Endodermal cell (in vitro differentiated cells): ENCODE results near the gene CD81. TPM values are rescaled to one million over a fixed set of nuclear protein-coding genes. Genes with fewer than 3 reads are reported as not detected.

ENCODE experiments used
- DNase-seq: peaks from one replicate; pipeline ENCODE4 v3.0.0-alpha.2; 2017
- H3K27ac ChIP-seq: 2 replicates; pipeline ENCODE4 v1.5.1; 2013; ENCODE audit warnings: mild to moderate bottlenecking, low read depth, low read length, moderate library complexity
- H3K27me3 ChIP-seq: 2 replicates; pipeline ENCODE4 v1.6.1; 2013; ENCODE audit warnings: mild to moderate bottlenecking, low read length, moderate library complexity; ENCODE audit not compliant: insufficient read depth, control insufficient read depth, poor library complexity, severe bottlenecking
- H3K36me3 ChIP-seq: 2 replicates; pipeline ENCODE4 v1.7.0; 2013; ENCODE audit warnings: mild to moderate bottlenecking, low read length, moderate library complexity; ENCODE audit not compliant: control insufficient read depth, insufficient read depth
- H3K4me1 ChIP-seq: one replicate; pipeline ENCODE4 v1.7.0; 2013; ENCODE audit warnings: low read length; ENCODE audit not compliant: control insufficient read depth, insufficient read depth
- H3K4me3 ChIP-seq: 2 replicates; pipeline ENCODE4 v1.5.1; 2013; ENCODE audit warnings: mild to moderate bottlenecking, low read length, moderate library complexity
- H3K9ac ChIP-seq: 2 replicates; pipeline ENCODE4 v1.6.1; 2013; ENCODE audit warnings: mild to moderate bottlenecking, low read length, moderate library complexity; ENCODE audit not compliant: poor library complexity, severe bottlenecking; ENCODE audit errors: extremely low read depth
- H3K9me3 ChIP-seq: 2 replicates; pipeline ENCODE4 v1.6.1; 2013; ENCODE audit warnings: mild to moderate bottlenecking, low read length, moderate library complexity; ENCODE audit not compliant: control insufficient read depth
- H3K27ac Mint-ChIP-seq: 2 replicates; pipeline ENCODE4 v1.8.0; 2020; ENCODE audit warnings: mixed read lengths
- H3K27me3 Mint-ChIP-seq: 2 replicates; pipeline ENCODE4 v1.8.0; 2021; ENCODE audit warnings: mild to moderate bottlenecking, mixed read lengths; ENCODE audit not compliant: insufficient read depth
- H3K36me3 Mint-ChIP-seq: 2 replicates; pipeline ENCODE4 v1.8.0; 2020; ENCODE audit warnings: low read depth, mixed read lengths
- H3K4me1 Mint-ChIP-seq: 2 replicates; pipeline ENCODE4 v1.8.0; 2020; ENCODE audit warnings: mixed read lengths
- H3K4me3 Mint-ChIP-seq: 2 replicates; pipeline ENCODE4 v1.8.0; 2020; ENCODE audit warnings: mild to moderate bottlenecking, moderate library complexity, mixed read lengths
- H3K9me3 Mint-ChIP-seq: 2 replicates; pipeline ENCODE4 v1.8.0; 2020; ENCODE audit warnings: mild to moderate bottlenecking, mixed read lengths
- WGBS, 2 experiments: methylation state at CpG; one replicate each; pipeline versions ENCODE4 v1.1.5 to v1.1.7; 2013; ENCODE audit warnings: missing lambda C conversion rate in 2 of 2, mixed read lengths in 1 of 2; ENCODE audit not compliant: insufficient coverage in 1 of 2, insufficient read length in 1 of 2; 5-methylcytosine and 5-hydroxymethylcytosine counted together
- total RNA-seq, 2 donors: library from RNA; stranded (reverse); fragmentation: NEBNext Ultra II Directional in 1 of 2; extraction: Animal tissue kit (Norgen Biotek cat#: 25700) in 1 of 2; gene quantifications; 2 replicates in 1 of 2; 3 replicates in 1 of 2; pipeline ENCODE4 v1.2.1, GENCODE V29; 2021
- TF ChIP-seq, protein P1 (sequence below): fragments of 200-600 bp; sonication (generic); conservative IDR thresholded peaks from 2 replicates; pipeline ENCODE4 v1.5.0; 2021; ENCODE audit warnings: antibody characterized with exemption, mild to moderate bottlenecking

CD81 gene
- total RNA-seq, 2 donors from 2014 or later = 275 to 331 TPM

DNA sequence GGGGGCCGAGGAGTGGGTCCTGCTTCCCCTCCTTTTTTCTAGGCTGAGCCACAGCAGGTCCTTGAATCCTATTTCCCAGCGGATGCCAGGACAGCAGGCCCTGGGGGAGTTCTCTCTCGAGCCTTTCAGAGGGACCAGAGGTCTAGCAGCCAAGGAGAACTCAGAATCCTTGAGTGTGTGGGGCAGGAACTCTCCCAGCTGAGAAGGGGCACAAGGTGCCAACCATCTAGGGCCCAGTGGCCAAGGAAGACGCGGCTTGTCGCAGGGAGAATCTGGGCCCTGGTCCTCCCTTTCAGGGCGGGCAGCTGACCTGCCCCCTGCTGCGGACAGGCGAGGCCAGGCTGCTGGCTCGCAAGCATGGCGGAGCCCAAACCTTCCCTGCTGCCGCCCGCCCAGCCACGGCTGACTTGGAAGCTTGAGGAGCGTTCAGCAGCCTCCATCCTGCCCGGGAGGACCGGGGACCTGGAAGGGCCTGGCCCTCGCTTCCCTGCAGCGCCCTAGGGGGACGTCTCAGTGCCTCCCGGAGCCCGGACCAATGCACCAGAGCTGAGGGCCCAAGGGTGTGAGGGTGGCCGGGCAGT, 22.5 kb downstream of the CD81 start:
- Histone ChIP-seq H3K9me3 (no peaks in the 10 kb centered on the region), H3K9ac (peak overlapping the region; percentile 84), H3K4me1 (no peaks in the 10 kb centered on the region), H3K4me3 (peak overlapping the region; percentile 79), H3K36me3 (peaks cover 39% of the 10 kb centered on the region), H3K27ac (peak overlapping the region; percentile 96), H3K27me3 (no peaks in the 10 kb centered on the region)
- H3K4me3 Mint-ChIP-seq = peak overlapping the region; percentile 80
- TF ChIP-seq, protein P1, sequence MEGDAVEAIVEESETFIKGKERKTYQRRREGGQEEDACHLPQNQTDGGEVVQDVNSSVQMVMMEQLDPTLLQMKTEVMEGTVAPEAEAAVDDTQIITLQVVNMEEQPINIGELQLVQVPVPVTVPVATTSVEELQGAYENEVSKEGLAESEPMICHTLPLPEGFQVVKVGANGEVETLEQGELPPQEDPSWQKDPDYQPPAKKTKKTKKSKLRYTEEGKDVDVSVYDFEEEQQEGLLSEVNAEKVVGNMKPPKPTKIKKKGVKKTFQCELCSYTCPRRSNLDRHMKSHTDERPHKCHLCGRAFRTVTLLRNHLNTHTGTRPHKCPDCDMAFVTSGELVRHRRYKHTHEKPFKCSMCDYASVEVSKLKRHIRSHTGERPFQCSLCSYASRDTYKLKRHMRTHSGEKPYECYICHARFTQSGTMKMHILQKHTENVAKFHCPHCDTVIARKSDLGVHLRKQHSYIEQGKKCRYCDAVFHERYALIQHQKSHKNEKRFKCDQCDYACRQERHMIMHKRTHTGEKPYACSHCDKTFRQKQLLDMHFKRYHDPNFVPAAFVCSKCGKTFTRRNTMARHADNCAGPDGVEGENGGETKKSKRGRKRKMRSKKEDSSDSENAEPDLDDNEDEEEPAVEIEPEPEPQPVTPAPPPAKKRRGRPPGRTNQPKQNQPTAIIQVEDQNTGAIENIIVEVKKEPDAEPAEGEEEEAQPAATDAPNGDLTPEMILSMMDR = no peak
- H3K9me3 Mint-ChIP-seq = no peaks in the 10 kb centered on the region
- WGBS, 2 experiments = 57 to 60% methylated on average over 4 to 23 of the region's 23 CpGs
- peak overlapping the region; percentile 61 for H3K27ac Mint-ChIP-seq
- no peaks in the 10 kb centered on the region for H3K27me3 Mint-ChIP-seq
- peaks cover 22% of the 10 kb centered on the region for H3K36me3 Mint-ChIP-seq
- H3K4me1 Mint-ChIP-seq = peaks cover 5% of the 10 kb centered on the region
- DNase-seq = no peak

DNA sequence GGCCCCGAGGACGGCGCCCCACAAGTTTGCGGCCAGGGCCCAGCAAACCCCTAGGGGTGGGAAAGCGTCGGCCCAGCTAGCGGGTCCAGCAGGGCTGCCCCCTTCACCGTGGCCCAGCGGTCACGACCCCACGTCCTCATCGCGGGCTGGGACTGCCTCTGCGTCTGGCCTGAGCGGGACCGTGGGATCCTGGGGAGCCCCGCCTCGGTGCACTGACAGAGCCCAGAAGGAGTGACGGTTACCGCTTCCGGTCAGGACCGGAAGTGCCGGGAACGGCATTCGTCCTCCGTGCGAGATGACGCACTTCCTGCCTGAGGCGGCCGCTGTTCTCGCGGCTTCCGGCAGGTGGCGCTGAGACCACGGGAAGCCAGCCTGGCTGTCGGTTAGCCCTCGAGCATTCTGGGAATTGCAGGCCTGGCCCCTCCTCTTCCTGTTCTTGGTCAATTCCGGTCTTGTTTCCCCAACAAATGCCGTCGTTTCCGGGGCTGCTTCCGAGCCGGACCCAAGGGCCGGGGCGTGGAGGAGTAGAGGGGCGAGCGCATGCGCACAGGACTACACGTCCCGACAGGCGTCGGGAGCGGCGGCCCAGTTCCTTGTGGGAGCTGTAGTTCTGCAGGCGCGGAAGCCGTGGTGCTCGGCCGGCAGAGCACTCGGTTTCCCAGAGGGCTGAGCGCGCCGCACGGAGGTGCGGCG, 23.1 kb downstream of the CD81 start, which contains the start of gene TSSC4:
TSS of gene TSSC4 (plus strand) at position 682 of the 693 bp plus-strand sequence. CDS start 1,884 bp downstream, outside the sequence.
- Histone ChIP-seq H3K4me3 (peak within 1 kb of the TSS; percentile 96), H3K4me1 (no peaks in the 10 kb centered on the region), H3K27ac (peak within 1 kb of the TSS; percentile 96), H3K36me3 (peaks cover 38% of the 10 kb centered on the region), H3K9me3 (no peaks in the 10 kb centered on the region), H3K9ac (peak within 1 kb of the TSS; percentile 96), H3K27me3 (no peaks in the 10 kb centered on the region)
- peak; percentile 100 for DNase-seq
- H3K27me3 Mint-ChIP-seq = no peaks in the 10 kb centered on the region
- no peaks in the 10 kb centered on the region for H3K9me3 Mint-ChIP-seq
- H3K4me1 Mint-ChIP-seq = peaks cover 5% of the 10 kb centered on the region
- H3K27ac Mint-ChIP-seq = peak within 1 kb of the TSS; percentile 90
- peak within 1 kb of the TSS; percentile 80 for H3K4me3 Mint-ChIP-seq
- H3K36me3 Mint-ChIP-seq = peaks cover 22% of the 10 kb centered on the region
- WGBS, 2 experiments = 2 to 4% methylated on average over 22 to 66 of the region's 66 CpGs
- TF ChIP-seq, protein P1 = peak; percentile 98

DNA sequence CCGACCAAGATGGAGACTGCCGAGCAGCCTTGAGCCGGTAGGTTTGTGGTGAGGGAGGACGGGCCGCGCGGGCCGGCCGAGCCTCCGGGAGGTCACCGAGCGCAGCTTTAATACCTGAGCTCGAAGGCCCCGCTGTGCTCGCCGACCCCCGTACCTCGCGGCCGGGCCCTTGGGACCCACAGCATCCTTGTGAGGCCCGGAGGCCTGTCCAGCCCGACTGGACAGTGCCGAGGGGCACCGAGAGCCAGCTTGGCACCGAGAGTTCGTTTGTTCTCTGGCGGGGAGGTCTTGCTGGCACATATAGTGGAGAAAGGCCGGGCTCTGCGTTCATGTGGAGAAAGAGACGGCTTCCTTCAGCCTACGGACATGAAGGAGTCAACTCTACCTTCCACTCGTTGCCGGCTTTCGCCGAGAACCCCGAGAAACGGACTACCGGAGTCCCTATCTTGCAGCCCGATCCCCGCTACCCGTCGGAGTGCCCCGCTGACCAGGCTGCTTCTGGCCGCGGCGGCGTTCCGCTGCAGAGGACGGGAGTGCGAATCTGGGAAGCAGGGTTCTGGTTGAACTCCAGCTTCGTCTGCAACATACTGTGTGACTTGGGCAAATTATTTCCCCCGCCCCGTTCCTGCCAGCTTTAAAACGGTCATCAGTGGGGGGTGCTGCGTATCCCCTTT, 23.8 kb downstream of the CD81 start:
- H3K9ac ChIP-seq = peak overlapping the region; percentile 96
- DNase-seq = no peak
- H3K9me3 Mint-ChIP-seq = no peaks in the 10 kb centered on the region
- 0 to 1% methylated on average over 26 to 55 of the region's 55 CpGs for WGBS, 2 experiments
- H3K9me3 ChIP-seq = no peaks in the 10 kb centered on the region
- H3K27me3 Mint-ChIP-seq = no peaks in the 10 kb centered on the region
- H3K27me3 ChIP-seq = no peaks in the 10 kb centered on the region
- peaks cover 5% of the 10 kb centered on the region for H3K4me1 Mint-ChIP-seq
- peak overlapping the region; percentile 60 for H3K27ac ChIP-seq
- peaks cover 34% of the 10 kb centered on the region for H3K36me3 ChIP-seq
- no peaks in the 10 kb centered on the region for H3K4me1 ChIP-seq
- TF ChIP-seq, protein P1 = no peak
- H3K4me3 ChIP-seq = peak overlapping the region; percentile 96
- peak overlapping the region; percentile 90 for H3K27ac Mint-ChIP-seq
- peak overlapping the region; percentile 80 for H3K4me3 Mint-ChIP-seq
- H3K36me3 Mint-ChIP-seq = peaks cover 22% of the 10 kb centered on the region
